GM18517 (cell line): ENCODE results near the gene LRP5.
"Not testable (repeated sequence)": the region's sequence is repeated elsewhere in the genome, so short reads cannot be mapped to it uniquely, and the experiment has no call there.

Experiments
- ATAC-seq: cut with Tn5 transposase; IDR thresholded peaks from one replicate; pipeline ENCODE4 v1.9.1; 2021; ENCODE audit warnings: mild to moderate bottlenecking, moderate library complexity; ENCODE audit not compliant: unreplicated experiment

LRP5 gene

GRCh38 chr11:68344821-68345220, 32.4 kb downstream of the LRP5 start:
- ATAC-seq, result not testable (repeated sequence)

- no peak for ATAC-seq
Measured at GRCh38 chr11:68345776-68346461, 33.5 kb downstream of the LRP5 start.

GRCh38 chr11:68346462-68346790, 34.0 kb downstream of the LRP5 start:
- no peak for ATAC-seq

- no peak for ATAC-seq
Measured at GRCh38 chr11:68347345-68347744, 35.0 kb downstream of the LRP5 start.

GRCh38 chr11:68347841-68348240, 35.5 kb downstream of the LRP5 start:
- ATAC-seq, result no peak

GRCh38 chr11:68349461-68350249, 37.3 kb downstream of the LRP5 start:
- ATAC-seq, result no peak

GRCh38 chr11:68350759-68351449, 38.5 kb downstream of the LRP5 start:
- ATAC-seq, result no peak

GRCh38 chr11:68351450-68352275, 39.3 kb downstream of the LRP5 start:
- no peak for ATAC-seq

GRCh38 chr11:68352591-68352990, 40.2 kb downstream of the LRP5 start:
- no peak for ATAC-seq

- no peak for ATAC-seq
Measured at GRCh38 chr11:68353118-68353517, 40.7 kb downstream of the LRP5 start.

- ATAC-seq, result no peak
Measured at GRCh38 chr11:68353669-68354068, 41.3 kb downstream of the LRP5 start.

GRCh38 chr11:68354148-68354872, 41.9 kb downstream of the LRP5 start:
- no peak for ATAC-seq

- ATAC-seq, result no peak
Measured at GRCh38 chr11:68355471-68355870, 43.1 kb downstream of the LRP5 start.

- ATAC-seq, result no peak
Measured at GRCh38 chr11:68357568-68357967, 45.2 kb downstream of the LRP5 start.

- no peak for ATAC-seq
Measured at GRCh38 chr11:68358416-68358815, 46.0 kb downstream of the LRP5 start.

GRCh38 chr11:68361702-68362101, 49.3 kb downstream of the LRP5 start:
- no peak for ATAC-seq

- no peak for ATAC-seq
Measured at GRCh38 chr11:68362801-68363379, 50.5 kb downstream of the LRP5 start.

GRCh38 chr11:68363776-68364175, 51.4 kb downstream of the LRP5 start:
- no peak for ATAC-seq

GRCh38 chr11:68364581-68364980, 52.2 kb downstream of the LRP5 start:
- no peak for ATAC-seq

GRCh38 chr11:68365943-68366435, 53.6 kb downstream of the LRP5 start:
- no peak for ATAC-seq
